Measurements from ENCODE around the gene TIGIT.

The TIGIT gene

DNA sequence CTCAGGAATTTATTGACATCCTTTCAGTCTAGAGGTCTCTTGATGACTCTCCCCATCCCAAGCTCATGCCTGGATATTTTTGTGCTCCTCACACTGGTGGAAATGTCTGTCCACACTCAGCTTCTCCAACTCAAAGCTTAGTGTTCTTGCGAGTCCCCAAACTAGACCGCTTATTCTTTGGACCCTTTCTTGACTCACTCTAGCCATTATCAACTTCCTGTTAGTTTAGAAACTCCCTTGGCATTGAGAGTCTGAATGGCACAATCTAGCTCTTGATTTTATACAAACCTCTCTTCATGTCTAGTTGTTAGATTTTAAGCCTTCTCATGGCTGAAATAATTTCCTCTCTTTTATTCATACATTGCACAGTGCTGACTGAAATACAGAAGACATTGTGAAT lies 19.6 kb downstream of the TIGIT start:
- no peak for DNase-seq

DNA sequence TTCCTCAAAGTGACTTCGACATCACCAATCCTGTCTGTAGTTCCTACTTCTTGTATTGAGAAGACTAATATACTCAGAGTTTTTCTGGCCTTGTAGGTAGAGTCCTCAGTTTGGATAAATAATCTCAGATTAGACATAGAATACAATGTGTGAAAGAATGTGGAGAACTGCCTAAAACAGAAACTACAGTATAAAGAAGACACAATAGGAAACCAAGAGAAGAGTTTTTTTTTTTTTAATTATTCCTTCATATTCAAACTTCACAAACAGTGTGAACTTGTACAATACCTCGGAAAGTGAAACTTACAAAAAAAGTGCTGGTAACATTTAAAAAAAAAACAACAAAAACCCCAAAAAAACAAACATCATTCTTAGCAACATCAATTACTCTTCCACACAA lies 20.5 kb downstream of the TIGIT start:
- no peak for DNase-seq

DNA sequence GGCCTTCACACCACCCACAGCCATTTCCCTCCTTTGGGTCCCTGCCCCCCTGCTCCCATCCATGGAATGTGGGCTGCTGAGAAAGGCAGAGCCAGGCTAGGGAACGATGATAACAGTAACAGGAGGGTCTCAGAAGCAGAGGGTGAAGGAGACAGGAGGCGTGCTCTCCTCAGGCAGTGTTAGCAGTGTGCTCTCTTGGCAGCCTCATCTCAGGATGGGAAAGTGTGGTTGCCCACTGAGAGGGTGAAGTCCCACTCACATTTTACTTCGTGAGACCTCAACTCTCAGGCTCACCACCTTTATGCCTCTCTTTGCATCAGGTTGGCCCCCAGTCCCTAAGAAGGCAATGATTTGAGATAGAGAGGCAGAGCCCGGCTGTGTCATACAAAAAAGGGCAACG lies 24.5 kb downstream of the TIGIT start:
- no peak for DNase-seq

DNA sequence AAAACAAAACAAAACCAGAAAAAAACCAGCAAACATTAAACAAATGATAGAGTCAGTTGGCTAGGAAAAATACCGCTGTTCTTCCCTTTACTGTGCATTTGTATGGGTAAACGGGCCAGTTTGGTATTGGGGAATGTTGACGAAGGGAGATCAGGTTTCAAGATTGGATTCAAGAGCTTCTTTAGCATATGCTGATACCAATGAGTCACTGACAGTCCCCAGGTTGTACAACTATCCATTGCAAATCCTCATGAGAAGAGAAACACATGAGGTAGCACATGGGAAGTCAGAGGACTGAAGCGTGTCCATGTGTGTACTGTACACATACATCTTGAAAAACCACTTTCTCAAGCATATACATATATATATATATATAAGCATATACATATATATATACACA lies 25.6 kb downstream of the TIGIT start:
- DNase-seq, result no peak

DNA sequence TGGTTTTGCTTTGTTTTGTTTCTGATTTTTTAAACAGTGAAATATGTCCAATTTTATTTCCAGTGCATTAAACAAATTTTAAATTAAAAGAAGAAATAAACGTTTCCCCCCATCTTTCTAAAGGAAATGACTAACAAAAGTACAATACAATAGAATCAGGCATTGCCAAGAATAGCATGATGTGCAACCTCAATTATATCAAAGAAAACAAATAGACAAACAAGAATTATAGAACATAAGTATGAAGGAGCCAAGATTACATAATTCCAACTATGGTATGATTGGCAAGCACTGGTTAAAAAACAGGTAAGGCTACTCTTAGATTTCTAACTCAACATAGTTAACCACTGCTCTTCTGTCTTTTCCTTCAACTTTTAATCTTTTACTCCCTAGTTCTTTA lies 26.4 kb downstream of the TIGIT start:
- DNase-seq, result no peak

DNA sequence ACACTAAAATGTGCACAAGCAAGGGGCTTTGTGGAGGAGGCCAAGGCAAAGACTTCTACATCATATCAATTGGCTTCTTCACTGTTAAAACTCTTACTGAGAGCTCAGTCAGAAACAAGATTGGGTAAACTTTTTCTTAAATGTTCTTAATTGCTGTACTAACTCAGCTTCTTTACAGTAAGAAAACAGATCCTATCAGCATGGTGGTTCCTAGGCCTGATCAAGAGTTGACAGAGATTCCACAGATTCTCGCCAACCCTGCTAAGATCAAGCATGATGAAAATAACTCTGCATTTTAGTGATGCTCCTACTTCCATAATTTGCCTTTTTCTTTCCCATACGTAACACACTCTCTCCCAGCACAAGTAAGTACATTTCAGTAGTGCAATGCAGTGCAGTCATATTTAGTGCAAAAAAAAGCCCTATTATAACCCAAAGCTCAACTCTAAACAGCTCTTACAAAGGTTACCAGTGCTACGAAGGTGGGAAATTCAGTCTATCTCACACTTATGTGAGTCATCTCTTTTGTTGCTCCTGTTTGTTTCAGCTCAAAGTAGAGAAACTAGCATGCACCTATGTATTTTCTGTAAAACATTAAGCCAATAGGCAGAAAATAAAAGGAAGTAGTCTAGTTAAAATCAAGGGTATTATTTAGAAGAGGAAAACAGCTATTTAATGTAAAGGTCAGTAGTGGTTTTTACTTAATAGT lies 29.9 kb downstream of the TIGIT start:
- DNase-seq, result no peak

DNA sequence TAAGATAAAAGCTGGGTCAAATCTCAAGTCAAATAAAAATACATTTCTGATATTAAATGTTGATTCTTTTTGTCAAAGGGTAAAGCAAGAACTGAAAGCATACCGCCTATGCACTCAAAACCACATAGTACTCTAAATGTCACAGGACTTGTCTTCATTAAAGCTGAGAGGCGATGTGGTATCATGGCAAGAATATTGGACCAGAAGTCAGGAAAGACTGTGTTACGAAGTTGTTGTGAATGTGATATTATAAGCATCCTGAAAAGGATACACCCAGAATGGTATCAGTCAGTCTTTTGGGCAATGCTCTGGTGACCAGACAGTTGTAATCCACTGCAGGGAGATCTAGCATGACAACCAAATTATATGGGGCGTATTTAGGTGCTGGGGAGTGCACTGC lies 33.8 kb downstream of the TIGIT start:
- DNase-seq, result no peak

DNA sequence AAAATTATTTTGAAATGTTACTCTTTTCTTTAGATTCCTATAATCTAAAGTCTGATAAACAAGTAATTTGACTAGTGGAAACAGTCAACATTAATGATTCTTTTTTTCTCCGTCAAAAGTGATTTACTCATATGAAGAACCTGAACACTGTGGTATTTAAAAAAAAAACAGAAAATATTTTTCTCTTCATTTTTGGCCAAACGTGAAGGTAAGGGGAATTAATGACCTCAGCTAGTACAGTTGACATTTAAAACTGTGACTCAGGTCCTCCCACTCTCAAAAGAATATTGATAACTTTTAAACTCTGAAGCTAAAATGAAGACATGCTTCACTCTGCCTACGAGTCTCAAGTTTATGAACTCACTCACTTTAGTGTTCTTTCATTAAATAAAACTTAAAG lies 34.5 kb downstream of the TIGIT start:
- DNase-seq, result no peak

DNA sequence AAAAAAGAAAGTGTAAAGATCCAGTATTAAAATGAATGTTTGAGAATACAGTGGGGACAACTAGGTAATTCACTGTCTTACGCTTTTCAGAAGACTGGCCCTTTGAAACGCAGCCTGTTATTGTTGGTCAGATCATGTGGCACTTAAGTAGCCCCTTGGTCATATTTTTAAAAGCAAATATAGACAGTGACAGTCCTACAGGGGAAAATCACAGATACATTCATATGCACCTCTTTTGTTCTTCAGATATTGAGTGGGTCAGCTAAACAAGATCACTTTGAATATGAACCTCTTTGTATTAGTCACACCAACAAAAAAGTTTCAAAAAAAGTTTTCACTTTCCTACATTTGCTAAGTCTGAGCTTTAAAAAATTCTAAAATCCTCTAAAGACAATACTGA lies 36.0 kb downstream of the TIGIT start:
- DNase-seq, result no peak

DNA sequence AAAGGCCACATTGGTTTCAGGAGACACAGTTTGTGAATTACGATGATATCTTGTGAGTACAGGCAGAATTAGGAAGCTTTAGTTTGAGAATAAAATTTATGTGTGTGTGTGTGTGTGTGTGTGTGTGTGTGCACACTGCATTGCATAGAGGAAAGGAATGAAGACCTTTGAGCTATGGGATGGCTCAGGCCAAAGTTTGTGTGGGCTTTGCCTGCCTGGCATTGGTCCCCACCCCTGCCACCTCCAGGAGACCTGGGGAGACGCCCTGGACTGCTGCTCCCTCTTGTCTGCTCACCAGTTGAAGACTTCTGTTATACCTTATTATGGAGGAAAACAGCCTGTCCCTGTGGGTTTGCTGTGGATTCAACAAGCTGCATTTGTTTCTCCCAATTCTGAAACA lies 37.2 kb downstream of the TIGIT start:
- DNase-seq, result no peak

DNA sequence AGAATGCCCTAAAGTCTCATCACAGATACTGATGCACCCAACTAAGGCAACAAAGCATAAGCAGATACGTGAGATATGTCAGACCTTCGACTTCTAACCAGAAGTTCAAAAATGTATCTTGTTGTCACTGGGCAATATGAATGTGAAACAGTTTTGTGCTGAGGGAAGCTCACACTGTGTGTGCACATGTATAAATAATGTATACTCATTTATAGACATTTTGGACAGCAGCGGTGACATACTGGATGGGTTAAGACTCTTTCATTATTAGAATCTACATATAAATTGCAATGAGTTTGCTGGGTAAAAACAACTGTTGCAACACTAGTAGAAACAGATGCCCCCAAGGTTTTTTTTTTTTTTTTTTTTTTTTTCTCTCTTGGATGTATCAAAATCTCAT lies 37.9 kb downstream of the TIGIT start:
- no peak for DNase-seq

DNA sequence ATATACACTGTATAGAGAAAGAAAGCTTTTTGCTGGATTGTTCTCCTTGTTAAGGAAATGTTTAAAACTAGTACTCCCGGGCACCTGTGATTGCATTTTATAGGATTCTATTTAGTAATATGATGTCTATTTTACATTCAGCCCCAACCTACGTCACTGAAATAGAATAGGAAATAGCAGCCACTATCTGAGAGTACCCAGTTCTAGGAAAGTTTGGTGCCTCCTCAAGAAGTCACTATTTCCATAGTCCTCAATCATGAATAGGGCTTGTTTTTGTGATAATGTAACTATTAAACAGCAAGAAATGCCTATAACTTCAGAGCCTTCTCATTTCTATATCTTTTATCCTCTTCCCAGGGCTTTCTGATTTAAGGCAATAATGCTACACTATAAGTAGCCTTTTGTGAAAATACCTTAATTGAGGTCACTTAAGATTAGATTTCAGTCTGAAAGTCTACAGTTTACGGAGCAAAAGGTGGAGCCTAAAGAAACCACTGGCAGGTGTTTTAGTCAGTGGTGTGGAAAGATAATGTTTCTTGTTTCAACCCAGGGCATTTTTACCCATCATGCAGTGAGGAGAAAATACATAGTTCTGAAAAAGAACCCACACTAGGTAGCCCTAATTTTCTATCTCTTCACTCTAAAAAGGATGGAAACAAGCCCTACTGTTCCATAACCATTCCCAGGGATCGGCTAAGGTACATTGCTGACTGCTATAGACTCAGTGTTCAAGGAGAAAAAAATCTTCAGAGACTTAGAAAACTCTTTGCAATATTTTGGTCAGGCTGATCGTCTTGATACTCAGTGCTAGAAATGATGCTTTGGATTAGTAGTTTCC lies 38.7 kb downstream of the TIGIT start:
- DNase-seq, result no peak

DNA sequence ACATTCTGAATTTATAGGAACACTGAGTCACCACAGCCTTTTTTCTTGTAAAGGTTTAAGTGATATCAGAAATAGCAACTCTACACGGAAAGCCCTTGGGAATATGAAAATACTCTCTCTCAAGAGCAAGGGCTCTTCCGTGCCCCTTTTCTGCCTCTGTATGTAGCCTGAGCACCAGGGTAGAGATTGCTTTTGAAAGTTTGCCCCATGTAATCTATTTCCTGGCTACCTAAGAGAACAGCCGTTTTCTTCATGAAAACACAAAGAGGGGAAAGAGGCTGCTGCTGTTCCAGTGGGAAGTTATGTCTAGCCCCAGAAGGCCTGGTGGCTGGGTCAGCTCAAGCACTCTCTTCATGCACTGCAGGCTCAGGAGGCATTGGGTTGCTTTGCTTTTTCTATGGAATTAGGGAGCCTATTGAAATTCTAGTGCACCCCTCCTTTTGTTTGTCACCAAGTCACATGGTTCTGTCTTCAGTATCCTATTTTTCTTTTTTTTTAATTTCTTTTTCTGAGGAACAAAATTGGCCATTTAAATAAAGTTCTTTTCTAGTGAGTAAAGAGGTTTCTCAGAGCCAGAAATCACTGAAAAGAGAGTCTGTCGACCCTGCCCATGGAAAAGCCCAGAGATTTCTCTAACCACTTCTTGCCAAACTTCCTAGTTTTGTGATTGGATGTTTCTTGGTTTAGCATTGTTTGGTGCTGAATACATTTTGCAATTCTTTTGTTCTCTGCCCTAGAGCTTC lies 39.5 kb downstream of the TIGIT start:
- no peak for DNase-seq

DNA sequence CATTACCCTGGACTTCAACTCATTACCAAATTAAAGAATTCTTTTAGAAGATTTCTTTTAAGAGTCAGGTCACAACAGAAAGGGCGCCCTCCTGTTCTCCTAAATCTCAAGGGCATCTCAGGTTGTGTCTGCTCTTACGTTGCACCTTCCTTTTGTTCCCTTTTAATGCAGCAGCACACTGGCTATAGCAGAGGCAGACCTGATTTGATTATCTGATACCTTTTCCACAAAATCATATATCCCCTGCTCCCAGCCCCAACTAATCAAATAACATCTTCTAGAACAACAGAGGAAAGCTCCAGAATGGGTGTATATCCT lies 40.1 kb downstream of the TIGIT start:
- DNase-seq, result no peak

DNA sequence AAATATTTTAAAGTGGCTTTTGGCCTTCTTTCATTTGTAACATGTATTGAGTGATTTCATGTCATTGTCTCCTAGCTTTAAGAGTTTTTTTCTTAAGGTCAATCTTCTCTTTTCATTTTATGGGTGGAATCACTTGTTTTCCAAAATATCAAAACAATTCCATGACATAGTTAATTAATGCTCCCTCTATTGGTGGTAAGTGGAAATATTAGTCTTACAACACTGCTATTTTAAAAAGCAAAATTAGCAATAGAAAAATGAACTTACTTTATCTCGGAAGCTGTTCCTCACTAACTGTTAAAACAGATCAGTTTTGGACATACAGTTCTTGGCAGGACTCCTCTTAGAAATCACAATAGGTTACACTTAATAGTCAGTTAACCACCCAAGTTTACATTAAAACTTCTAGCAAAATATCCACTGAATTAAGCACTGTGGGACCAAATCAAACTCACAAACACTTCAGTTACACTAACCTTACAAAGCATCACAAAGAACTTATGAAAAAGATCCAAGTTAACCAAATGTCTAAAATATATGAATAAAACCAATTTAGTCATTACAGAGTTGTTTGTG lies 42.4 kb downstream of the TIGIT start:
- no peak for DNase-seq

DNA sequence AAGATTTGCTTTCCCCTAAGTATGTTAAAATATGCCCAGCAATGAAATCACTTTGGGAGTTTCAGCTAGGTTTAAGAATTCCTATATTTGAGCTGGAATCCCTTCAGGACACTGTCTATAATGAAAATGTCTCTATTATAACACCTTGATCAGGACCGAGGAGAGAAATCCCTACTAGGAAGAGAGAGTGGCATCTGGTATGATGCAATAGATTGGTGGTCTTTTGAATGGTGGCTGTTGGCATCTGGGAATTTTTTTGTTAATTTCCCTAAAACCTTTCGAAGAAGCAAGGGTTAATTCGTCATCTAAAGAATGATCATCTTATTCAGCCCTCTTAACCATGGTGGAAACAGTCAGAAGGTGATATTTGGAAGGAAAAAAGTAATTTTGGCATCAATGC lies 43.0 kb downstream of the TIGIT start:
- DNase-seq, result no peak

DNA sequence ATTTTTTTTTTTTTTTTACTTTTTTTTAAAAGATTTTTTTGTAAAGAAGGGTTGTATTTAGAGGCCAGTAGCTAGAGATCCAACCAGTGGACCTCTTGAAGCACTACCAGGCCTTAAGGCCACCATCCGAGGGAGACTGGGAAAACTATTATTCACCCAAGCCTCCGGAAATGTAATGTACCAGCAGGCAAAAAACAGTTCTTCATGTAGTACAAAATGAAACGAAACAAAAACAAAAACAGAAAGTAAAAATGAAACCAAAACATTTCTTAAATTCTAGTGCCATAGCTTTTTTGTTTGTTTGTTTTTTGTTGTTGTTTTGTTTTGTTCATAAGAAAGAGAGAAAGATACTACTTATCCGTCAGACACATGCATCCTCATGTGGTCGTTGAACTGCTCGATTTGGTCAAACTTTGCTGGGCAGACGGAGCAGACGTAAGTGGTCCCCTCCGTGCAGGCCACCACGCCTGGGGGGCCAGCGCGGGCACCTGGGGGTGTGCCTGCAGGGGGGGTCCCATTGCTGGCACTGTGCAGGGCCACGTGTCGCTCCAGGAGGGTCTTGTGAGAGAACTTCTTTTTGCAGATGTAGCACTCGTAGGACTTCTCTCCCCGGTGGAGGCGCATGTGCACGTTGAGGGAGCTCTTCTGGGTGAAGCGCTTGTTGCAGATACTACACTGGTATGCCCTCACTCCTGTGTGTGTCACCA lies 45.0 kb downstream of the TIGIT start:
- DNase-seq, result no peak

DNA sequence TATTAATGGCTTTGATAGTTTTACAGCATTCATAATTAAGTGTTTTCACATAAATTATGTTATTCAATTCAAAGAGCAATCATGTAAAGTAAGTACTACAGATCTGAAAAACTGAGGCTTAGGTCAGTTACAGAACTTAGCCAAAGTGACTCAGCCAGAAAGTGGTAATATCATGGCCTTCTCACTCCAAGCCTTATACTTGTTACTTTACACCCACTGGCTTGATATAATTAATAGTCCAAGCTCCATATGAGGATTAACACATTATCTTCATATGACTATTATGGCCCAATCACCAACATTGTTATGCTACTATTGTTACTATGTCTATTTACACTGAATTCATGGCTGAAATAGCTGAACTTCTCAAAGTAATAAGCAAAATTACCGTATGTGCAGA lies 50.7 kb downstream of the TIGIT start:
- no peak for DNase-seq

DNA sequence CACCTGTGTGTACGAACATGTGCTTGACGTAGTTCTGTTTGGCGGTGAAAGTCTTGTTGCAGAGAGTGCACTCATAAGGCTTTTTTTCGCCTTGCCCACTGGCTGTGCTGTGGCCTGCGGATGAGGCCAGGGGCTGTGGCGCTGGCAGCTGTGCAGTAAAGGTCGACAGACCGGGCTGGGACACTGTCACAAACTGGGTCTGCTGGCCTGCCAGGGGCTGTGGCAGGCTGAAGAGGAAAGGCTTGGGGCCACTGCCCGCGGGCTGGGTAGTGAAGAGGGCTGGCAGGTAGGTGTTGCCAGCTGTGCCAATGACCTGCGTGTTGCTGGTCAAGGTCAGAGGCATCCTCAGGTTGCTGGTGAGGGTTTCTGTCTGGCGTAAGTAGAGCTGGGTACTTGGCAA lies 56.4 kb downstream of the TIGIT start:
- DNase-seq, result no peak

DNA sequence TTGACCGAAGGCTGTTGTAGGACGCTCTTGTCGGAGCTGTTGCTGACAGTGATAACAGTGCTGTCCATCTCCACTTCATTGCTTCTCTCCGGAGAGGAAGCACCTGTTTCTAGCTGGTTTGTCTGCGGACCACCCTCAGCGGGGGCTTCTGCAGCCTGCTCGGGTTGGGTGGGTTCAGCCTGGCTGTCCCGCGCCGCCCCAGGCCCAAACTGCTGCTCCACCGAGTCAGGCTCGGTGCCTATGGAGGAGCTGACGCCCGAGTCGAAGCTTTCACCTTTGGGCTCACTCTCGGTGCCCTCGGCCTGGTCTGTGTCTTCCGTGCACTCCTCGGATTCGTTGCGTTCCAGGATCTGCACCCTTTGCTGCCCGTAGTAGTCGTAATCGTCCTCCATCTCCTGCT lies 56.9 kb downstream of the TIGIT start:
- DNase-seq, result no peak

DNA sequence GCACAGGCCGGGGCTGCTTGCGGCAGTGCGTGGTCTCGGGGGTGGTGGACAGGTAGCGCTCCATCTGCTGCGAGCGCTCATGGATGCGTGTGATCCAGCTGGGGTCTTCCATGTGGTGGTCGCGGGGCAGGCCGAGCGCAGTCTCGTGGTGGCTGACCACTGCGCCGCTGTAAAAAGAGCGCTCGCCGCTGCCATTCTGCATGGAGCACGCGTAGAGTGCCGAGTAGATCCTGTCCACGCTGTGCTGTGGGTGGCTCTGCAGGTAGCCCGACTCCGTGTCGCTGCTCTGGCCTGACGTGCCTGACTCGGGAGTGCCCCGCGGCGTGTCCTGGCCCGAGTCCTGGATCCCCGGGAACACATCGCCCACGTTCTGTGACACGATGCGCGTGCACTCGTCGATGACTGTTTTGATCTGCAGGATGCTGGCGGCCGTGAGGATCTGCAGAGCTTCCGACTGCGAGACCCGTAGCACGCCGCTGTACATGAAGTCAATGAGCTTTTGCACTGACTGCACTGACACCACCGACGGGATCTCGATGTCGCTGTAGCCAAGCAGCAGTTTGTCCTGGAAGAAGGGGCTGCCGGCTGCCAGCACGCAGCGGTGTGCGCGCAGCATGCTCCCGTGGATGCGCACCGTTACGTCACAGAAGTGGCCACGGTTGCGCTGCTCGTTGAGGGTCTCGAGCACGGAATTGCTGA lies 57.4 kb downstream of the TIGIT start:
- DNase-seq, result no peak

DNA sequence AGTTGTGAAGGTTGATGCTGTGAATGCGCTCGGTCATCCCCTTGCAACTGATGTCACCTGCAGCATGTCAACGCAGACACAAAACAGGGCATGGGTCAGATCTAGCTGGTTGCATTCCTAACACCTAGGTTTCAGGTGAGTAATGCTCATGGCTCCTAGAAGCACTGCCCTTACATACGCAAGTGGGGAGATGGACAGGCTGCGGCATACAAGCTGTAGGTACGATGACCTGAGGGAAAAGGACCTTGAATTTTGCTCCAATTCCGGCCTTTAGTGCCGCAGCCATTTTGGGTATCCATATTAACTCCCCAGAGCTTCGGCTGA lies 58.0 kb downstream of the TIGIT start:
- DNase-seq, result no peak

DNA sequence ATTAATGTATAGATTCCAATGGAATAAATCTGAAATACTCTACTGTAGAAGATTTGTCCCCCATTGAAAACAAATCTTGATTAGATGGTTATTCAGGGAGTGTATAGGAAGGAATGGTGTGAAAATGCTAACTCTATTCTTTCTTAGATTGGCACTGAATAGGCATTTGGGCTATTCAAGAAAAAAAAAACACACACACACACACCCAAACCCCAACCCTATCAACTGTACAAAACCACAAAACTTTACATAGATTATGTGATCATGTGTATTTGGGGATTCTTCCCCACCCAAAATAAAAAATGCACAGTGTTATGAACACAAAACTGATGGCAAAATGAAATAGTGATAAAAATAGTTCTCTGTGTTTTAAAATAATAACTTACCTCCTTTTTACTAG lies 61.8 kb downstream of the TIGIT start:
- no peak for DNase-seq
